Non-pigmented ciliary epithelial cell (primary cell): ENCODE results near the gene LRRIQ4.

ENCODE experiments used
- DNase-seq: peaks from one replicate; pipeline ENCODE4 v3.0.0-alpha.2; 2010; ENCODE audit warnings: low read depth

LRRIQ4 gene

DNA sequence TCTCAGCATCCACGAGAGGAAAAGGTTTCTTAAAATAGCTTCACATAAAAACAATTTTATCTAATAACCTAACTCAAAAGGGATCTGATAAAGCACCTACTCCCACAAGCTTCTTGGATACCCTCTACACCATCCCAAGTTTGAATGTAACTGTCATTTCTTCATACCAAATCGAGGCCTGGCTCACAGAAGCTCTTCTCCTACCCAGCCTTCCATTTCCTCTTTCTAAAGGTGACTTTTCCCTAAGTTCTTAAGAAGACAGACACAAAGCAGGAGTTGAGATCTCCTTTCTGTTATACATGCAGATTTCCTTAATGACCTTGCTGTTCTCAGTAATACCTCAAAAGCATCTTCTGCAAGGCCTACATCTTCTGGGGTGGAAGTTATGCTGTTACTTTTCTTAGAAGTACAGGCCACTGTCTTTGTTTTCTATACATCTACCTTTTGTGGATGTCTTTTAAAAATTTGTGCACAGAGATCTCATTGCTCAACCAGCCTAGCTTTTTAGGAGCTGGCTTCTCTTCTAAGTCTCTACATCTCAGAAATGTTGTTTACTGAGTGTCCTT is 3.4 kb upstream of the LRRIQ4 start:
- no peak for DNase-seq

DNA sequence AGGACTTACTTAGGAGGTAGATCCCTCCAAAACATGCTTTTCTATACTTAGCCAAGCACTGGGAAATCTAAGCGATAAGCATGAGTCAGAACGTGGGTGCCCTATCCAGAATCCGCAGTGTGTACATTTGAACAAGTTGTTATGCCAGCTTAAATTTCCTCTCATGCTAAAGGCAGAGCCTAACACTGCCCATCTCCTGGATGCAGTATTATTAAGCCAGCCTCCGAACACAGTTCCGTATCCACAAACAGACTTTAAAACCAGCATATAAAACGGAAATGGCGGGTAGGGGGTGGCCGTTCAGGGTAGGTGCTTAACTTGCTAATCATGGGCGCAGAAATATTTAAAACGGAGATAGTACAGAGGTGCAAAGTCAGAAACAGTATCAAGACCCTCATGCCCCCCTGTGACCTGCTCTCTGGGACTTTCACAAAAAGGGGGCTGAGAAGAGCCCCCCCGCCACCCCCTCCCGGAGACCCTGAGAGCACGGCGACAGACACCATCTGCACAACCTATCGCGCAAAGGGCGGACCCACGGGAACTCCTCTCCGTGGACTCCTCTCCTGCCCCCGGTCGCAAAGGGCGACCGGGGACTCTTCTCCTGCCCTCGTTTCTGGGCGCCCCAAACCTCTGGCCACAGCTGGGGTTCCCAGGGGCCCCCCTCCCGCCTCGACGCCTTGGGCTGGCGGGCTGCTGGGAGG is 889 bp upstream of the LRRIQ4 start:
- peak; percentile 45 for DNase-seq

DNA sequence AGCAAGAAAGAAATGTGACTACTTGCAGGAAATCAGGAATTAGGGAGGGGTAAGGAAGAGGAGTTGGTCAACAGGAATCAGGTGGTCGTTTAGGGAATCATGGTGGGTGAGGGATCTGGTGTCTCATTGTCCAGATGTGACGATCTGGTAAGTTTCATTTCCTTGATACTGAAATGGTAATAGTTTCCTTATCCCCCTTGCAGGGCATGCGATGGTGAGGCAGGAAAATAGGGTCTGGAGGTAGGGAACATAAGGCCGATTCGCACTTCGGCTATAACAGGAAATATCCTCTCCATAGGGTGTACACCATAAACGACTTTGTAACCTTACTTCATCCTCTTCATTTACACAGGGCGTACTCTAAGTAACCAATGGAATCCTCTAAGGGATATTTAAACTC is 608 bp downstream of the LRRIQ4 start:
- no peak for DNase-seq

DNA sequence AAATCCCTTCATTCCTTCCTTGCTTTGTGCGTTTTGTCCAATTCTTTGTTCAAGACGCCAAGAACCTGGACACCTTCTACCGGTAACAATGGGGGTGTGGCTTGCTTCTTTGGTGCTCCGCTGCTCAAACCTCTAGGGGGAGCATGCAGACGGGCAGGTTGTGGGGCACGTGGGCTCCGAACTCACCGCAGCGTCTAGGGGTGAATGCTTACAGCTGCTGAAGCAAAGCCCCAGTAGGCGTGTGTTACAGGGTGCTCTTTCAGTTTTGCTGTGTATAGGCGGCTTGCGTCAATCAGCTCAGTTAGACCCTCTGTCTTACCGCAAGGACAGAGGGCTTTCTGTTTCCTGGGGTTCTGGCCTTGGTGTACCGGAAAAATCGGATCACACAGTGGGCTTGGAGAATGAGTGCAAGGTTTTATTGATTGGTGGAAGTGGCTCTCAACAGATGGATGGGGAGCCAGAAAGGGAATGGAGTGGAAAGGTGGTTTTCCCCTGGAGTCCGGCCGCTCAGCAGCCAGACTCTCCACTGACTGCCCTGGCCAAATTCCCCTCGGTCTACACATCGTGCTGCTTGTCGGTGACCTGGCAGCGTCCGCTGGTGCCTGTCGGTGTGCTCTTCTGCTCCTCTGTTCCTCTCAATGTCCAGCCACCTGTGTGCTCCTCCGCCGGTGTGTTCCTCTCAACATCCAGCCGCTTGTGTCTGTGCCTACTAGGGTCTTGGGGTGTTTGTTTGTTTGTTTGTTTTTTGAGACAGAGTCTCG is 1.3 kb downstream of the LRRIQ4 start:
- no peak for DNase-seq

DNA sequence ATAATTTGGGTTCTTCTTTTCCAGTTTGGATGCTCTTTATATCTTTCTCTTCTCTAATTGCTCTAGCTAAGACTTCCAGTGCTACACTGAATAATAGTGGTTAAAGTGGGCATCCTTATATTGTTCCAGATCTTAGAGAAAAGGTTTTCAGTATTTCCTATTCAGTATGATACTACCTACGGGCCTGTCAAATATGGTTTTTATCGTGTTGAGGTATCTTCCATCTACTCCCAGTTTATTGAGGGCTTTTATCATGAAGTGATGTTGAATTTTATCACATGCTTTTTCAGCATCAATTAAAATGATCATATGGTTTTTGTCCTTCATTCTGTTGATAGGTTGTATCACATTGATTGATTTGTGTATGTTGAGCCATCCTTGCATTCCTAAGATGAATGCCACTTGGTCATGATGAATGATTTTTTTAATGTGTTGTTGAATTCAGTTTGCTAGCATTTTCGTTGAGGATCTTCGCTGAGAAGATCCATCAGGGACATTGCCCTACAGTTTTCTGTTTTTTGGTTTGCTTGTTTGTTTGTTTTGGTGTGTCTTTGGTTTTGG is 3.0 kb downstream of the LRRIQ4 start:
- no peak for DNase-seq

DNA sequence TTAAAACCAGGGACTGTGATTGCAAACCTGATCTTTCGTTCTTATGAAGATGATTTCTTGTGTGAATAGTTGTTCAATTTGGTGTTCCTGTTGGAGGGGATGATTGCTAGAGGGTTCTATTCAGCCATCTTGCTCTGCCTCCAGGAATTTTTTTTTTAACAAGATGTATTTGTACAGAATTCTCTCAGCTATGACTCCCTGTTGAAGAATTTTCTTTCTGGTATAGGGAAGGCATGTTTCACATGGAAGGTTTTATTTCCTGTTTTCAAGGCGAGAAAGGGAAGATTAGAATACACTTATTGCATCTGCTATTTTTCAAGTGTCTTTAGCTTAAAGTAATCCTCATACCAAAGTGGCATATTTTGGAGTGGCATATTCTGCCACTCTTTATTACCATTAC is 5.6 kb downstream of the LRRIQ4 start:
- DNase-seq = peak; percentile 35

DNA sequence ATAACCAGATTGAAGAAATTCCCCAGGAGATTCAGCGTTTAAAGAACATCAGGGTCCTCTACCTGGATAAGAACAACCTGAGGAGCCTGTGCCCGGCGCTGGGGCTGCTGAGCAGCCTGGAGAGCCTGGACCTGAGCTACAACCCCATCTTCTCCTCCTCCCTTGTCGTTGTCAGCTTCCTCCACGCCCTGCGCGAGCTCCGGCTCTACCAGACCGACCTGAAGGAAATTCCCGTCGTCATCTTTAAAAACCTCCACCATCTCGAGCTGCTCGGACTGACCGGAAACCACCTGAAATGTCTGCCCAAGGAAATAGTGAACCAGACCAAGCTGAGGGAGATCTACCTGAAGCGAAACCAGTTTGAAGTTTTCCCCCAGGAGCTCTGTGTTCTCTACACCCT is 9.4 kb downstream of the LRRIQ4 start:
- no peak for DNase-seq

DNA sequence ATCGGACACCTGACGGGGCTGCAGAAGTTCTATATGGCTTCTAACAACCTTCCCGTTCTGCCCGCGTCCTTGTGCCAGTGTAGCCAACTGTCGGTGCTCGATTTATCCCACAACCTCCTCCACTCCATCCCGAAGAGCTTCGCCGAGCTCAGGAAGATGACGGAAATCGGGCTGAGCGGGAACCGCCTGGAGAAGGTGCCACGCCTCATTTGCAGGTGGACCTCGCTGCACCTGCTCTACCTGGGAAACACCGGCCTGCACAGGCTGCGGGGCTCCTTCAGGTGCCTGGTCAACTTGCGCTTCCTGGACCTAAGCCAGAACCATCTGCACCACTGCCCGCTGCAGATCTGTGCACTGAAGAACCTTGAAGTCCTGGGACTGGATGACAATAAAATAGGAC is 9.9 kb downstream of the LRRIQ4 start:
- no peak for DNase-seq

DNA sequence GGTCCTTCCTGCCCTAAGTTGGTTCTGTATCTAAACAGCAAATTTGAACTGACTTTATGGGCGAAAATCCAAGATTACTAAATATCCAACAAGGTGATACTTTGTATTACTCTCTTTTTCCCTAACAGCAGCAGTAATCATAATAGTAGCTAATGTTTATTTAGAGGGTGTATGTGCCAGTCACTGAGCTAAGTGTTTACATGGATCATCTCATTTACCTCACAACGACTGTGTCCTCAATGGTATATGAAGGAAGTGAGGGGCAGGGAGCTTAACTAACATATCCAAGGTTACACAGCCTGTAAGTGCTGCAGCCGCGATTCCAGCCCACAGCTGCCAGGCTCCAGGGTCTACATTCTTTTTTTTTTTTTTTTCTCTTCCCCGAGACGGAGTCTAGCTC is 10.3 kb downstream of the LRRIQ4 start:
- DNase-seq = no peak

DNA sequence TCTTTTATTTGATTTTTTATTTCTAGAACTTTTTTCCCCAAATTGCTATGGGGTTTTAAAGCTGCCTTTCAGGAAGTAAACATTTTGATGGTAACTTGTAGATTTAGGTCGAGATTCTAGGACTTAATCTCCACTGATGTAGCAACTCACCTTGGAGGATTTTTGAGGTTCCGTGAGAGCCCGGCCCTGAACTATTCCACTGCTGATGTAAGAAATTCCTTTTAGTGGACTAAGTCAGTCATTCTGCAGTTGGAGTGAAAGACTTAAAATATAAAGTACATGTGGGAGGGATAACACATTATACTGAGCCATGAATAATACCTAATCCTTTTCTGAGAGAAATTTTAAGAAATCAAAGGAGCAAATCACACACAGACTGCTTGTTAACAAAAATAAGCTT is 12.6 kb downstream of the LRRIQ4 start:
- no peak for DNase-seq

DNA sequence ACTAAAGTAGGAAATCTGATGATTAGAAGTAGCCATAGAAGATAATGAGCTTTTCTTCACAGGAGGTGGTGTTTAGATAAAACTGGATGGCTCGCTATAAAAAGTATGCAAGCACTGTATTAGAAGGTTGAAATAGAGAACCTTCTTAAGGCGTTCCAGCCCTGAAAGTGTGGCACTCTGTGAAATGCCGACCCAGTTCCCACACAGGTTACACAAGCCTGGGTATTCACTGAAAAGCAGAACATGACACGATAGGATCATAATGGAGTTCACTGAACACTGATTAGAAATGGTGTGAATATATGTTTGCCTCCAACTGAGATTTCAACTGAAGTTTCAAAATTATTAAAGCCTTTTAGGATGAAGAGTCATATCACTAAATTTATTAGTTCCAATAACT is 15.0 kb downstream of the LRRIQ4 start:
- DNase-seq = no peak

DNA sequence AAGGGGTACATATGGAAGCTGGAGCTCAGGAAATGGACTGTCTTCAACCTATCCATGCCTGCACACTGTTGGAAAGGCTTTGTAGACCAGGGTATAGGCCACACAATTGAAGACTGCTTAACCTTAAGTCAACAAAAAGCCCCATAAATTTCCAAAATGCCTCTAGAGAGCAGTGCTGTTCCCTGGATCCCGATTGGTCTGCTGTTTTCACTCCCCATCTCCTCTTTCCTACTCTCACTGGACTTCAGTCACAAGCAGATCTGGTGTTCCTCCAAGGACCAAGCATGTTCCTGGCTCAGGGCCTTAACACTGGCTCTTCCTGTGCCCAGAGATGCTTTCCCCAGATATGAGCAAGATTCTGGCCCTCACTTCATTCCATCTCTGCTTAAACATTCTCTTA is 22.9 kb downstream of the LRRIQ4 start:
- DNase-seq = no peak

DNA sequence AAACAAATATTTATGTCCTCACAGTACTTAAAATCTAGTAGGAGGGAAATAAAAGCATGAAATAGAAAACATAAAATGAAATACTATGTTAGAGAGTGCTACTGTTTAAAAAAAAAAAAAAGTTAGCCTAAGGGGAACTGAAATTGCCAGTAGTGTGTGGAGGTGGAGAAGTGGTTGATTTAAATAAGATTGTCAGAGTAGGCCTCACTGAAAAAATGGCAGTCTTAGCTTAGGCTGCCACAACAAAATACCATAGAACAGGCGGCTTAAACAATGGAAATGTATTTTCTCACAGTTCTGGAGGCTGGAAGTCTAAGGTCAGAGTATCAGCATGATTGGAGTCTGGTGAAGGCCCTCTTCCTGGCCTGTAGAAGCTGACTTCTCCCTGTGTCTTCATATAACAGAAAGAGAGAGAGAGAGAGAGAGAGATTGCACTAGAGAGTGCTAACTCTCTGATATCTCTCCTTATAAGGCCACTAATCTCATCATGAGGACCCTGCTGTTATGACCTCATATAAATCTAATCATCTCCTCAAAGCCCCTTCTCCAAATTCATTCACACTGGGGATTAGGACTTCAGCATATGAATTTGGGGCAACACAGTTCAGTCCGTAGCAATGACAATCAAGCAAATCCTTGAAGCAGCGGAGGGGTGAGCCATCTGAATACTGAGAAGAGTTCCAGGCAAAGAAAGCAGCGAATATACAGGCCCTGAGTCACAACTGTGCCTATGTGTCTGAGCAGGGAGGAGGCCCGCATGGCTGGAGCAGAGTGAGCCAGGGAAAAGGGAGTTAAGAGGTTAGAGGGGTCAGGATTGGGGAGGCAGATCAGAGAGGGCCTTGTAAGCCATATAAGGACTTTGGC is 23.6 kb downstream of the LRRIQ4 start:
- DNase-seq = no peak

DNA sequence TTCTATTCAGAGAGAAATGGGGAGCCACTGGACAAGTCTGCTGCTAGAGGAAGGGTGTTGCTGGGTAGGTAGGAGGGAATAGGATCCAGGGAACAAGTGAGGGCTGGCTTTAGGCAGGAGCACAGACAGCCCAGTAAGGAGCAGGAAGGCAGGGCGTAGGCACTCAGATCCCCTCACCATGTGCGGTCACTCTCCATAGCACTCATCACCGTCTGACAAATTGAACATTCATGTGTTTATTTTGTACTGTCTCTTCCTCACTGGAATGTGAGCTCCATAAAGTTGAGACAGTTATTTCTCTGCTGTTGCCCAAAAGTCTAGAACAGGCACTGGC is 24.2 kb downstream of the LRRIQ4 start:
- no peak for DNase-seq

DNA sequence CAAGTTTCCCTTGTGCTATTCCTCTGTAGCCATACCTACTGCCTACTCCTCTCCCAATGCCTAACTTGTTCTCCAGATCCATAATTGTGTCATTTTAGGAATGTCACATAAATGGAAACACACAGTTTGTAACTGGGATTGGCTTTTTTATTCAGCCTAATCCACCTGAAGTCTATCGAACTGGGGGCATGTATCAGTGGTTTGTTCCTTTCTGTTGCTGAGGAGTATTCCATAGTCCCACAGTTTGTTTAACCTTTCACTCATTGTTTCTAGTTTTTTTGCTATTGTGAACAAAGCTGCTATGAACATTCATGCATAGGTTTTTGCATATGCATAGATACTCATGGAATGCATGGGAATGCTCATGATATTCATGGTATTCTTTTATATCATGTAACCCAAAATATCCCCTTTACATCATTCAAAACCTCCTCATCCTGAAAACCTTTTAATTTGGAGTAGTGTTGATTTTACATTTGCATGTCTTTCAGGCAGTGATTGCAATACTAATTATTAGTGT is 25.9 kb downstream of the LRRIQ4 start:
- no peak for DNase-seq

DNA sequence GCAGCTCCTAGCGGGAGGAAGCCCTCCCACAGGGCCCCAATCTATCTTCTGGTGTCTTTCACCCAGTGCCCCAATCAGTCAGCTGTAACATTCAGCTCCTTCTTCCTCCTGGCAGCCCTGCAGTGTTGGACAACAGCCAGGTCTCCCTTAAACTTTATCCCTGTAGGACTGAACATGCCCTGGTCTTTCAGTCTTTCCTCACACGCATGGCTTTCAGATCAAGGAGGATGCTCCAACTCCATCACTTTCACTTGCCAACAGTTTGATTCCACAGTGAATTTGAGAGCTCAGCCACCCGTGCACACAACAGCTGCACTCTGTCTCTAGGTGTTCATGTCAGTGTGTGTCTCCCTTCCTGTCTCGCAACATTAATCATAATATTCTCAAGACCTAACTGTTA is 28.5 kb downstream of the LRRIQ4 start:
- no peak for DNase-seq

DNA sequence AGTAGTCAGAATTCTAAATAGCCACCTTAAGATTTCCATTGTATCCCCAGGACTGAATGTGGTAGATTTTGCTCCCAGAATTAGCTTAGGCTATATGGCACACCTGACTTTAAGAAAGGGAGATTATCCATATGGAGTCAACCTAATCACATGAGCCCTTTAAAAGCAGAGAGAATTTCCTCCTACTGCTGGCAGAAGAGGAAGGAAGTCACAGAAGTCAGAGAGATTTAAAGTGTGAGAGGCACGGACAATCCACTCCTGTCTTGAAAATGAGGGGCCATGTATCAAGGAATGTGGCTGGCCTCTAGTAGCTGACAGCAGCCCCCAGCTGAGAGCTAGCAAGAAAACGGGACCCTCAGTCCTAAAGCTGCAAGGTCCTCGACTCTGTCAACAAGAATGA is 30.3 kb downstream of the LRRIQ4 start:
- DNase-seq = no peak

DNA sequence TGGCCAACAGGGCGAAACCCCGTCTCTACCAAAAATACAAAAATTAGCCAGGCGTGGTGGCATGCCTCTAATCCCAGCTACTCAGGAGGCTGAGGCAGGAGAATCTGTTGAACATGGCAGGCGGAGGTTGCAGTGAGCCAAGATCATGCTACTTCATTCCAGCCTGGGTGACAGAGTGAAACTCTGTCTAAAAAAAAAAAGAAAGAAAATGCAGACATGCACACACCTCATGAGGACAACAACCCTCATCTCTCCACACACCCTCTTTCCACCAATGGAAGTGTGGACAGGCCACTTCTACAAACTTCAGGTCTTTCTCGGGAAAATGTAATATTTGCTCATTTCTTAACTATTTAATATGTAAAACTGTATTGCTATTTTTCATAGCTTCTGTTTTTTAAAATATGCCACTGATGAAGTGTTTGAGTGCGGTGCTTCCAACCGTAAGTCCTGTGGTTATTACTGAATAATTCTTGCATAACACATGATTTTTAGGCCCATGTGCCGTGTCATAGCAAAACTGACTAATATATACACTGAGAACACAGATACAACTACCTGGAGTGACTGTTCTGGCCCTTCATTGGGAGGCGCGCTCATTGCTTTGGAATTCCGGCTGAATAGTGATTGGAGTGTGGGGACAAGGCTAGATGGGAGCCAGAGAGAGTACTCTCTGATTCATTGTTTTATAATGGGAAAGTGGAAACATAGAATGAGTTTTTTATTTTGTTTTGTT is 34.0 kb downstream of the LRRIQ4 start:
- DNase-seq = peak; percentile 79

DNA sequence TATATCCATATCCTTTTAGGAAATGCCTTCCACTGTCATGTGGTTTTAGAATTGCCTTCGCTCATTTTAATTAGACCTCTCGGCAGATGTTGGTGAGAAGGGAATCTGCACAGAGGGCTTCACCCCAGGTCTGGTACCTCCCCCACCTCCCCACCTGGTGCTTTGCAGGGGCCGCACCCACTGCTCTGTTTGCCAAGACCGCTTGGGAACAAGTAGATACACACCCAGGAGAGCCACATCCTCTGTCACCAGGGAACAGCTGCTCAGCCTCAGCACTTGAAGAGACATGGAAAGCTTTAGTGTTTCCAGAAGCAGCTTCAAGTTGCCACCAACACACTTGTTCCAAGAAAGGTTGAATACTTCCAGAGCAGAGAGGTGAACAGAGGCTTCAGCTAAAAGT is 35.2 kb downstream of the LRRIQ4 start:
- no peak for DNase-seq

DNA sequence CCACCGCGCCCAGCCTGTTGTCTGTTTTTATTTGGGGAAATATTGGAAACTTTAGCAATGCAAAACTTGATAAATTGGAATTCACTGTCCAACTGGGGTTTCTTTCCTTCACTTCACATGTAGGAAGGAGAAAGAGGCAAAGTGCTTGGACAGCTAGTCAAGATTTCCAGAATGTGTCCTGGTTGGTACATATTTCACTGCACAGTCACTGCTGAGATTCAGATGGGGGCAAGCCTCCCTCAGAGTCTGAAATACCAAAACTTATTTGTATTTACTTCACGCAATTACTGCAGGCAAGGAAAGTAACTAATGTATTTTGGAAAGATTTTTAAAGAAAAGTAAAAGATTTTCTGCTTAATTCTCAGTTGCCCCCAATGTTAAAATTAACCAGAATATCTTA is 36.1 kb downstream of the LRRIQ4 start:
- DNase-seq = no peak

DNA sequence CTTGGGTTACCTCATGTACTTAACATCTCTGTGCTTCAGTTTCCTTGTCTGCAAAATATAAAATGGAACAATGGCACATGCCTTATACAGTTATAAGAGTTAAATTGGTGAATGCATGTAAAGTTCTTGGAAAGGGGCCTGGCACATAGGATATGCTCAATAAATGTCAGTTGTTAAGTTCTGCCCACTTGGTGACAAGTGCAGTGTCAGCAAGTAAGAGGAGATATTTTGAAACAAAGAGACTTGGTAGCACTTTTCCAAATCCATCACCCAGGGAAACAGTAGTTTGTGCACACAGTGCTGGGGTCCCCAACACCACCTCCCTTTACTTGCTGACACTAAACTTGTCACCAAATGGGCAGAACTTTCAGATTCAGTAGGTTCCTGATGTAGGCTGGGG is 37.9 kb downstream of the LRRIQ4 start:
- DNase-seq = no peak

DNA sequence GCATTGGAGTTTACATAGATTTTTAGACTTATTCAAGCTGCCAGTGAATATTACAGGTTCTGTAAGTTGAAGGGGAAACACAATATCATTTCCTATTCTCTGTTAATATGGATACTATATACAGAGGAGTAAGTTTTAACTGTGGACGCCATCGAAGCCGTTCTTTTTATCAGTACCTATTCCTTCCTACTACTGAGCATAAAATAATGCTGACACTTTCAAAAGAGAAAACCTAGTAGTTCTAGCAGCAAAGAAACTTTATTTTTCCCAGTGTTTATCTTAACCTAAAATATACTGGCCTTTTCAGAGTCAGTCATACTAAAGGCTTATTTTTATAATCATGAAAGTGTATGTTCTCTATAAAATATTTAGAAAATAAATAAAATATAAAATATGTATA is 42.8 kb downstream of the LRRIQ4 start:
- no peak for DNase-seq
